DMS153 treated with DMSO at 0.1 percent for 48 hours (cell line): ENCODE results near the gene KCNMA1.

Experiments
- DNase-seq: peaks from one replicate; lab custom pipeline; 2025; ENCODE audit not compliant: unreplicated experiment; lab: John Stamatoyannopoulos, UW

The KCNMA1 gene

GRCh38 chr10:77231884-77232610 is 405.6 kb downstream of the KCNMA1 start:
- DNase-seq = no peak

- DNase-seq = no peak
Observed at GRCh38 chr10:77231375-77231774, 406.2 kb downstream of the KCNMA1 start.

- DNase-seq = no peak
Observed at GRCh38 chr10:77230194-77230593, 407.4 kb downstream of the KCNMA1 start.

- no peak for DNase-seq
Observed at GRCh38 chr10:77229704-77230103, 407.9 kb downstream of the KCNMA1 start.

GRCh38 chr10:77228559-77228958 is 409.0 kb downstream of the KCNMA1 start:
- peak; percentile 77 for DNase-seq

GRCh38 chr10:77226853-77227565 is 410.6 kb downstream of the KCNMA1 start:
- DNase-seq = no peak

GRCh38 chr10:77226452-77226851 is 411.2 kb downstream of the KCNMA1 start:
- DNase-seq = no peak

- DNase-seq = no peak
Observed at GRCh38 chr10:77226020-77226419, 411.6 kb downstream of the KCNMA1 start.

GRCh38 chr10:77223526-77224460 is 413.8 kb downstream of the KCNMA1 start:
- DNase-seq = no peak

GRCh38 chr10:77220150-77220549 is 417.5 kb downstream of the KCNMA1 start:
- DNase-seq = no peak

- DNase-seq = no peak
Observed at GRCh38 chr10:77219046-77219445, 418.6 kb downstream of the KCNMA1 start.

- DNase-seq = no peak
Observed at GRCh38 chr10:77214799-77215198, 422.8 kb downstream of the KCNMA1 start.

- no peak for DNase-seq
Observed at GRCh38 chr10:77212632-77213031, 425.0 kb downstream of the KCNMA1 start.

- DNase-seq = no peak
Observed at GRCh38 chr10:77210645-77211044, 427.0 kb downstream of the KCNMA1 start.

GRCh38 chr10:77208684-77209256 is 428.8 kb downstream of the KCNMA1 start:
- DNase-seq = no peak

GRCh38 chr10:77207828-77208185 is 429.8 kb downstream of the KCNMA1 start:
- DNase-seq = no peak

- DNase-seq = no peak
Observed at GRCh38 chr10:77207182-77207827, 430.3 kb downstream of the KCNMA1 start.

- no peak for DNase-seq
Observed at GRCh38 chr10:77205135-77205534, 432.5 kb downstream of the KCNMA1 start.

- DNase-seq = no peak
Observed at GRCh38 chr10:77204171-77204570, 433.4 kb downstream of the KCNMA1 start.

GRCh38 chr10:77202857-77203256 is 434.8 kb downstream of the KCNMA1 start:
- DNase-seq = no peak
